ENCODE results near the gene ZNF565.
"Not testable (repeated sequence)": the region's sequence is repeated elsewhere in the genome, so short reads cannot be mapped to it uniquely, and the experiment has no call there.

ZNF565 gene

GRCh38 chr19:36214386-36215275 lies at the start of gene ZNF565, which contains the start of gene ZNF146:
ZNF565 (minus strand) TSS chr19:36214665; CDS start chr19:36201985, 12,680 bp downstream.
ZNF146 (plus strand) TSS chr19:36215106; CDS start chr19:36236441, 21,335 bp downstream.
- peak; percentile 99 for DNase-seq

GRCh38 chr19:36259211-36259610 lies 44.7 kb upstream of the ZNF565 start:
- DNase-seq: no peak

GRCh38 chr19:36258028-36258875 lies 43.8 kb upstream of the ZNF565 start:
- no peak for DNase-seq

- DNase-seq: peak; percentile 61
These were observed 43.0 kb upstream of the ZNF565 start for GRCh38 chr19:36257520-36257876.

GRCh38 chr19:36256853-36257519 lies 42.5 kb upstream of the ZNF565 start:
- no peak for DNase-seq

- no peak for DNase-seq
These were observed 41.6 kb upstream of the ZNF565 start for GRCh38 chr19:36256064-36256463.

- no peak for DNase-seq
These were observed 40.9 kb upstream of the ZNF565 start for GRCh38 chr19:36255316-36255715.

GRCh38 chr19:36254848-36255247 lies 40.4 kb upstream of the ZNF565 start:
- DNase-seq: no peak

GRCh38 chr19:36252047-36252446 lies 37.6 kb upstream of the ZNF565 start:
- no peak for DNase-seq

GRCh38 chr19:36246006-36246481 lies 31.6 kb upstream of the ZNF565 start:
- peak in 1 of 2 experiments; percentile 21 for DNase-seq

GRCh38 chr19:36245210-36246005 lies 30.9 kb upstream of the ZNF565 start:
- peak; percentile 66 to 69 for DNase-seq

- no peak for DNase-seq
These were observed 29.6 kb upstream of the ZNF565 start for GRCh38 chr19:36244066-36244465.

- no peak for DNase-seq
These were observed 22.5 kb upstream of the ZNF565 start for GRCh38 chr19:36236946-36237310.

- no peak for DNase-seq
These were observed 22.0 kb upstream of the ZNF565 start for GRCh38 chr19:36236304-36236945.

GRCh38 chr19:36233626-36234025 lies 19.2 kb upstream of the ZNF565 start:
- DNase-seq: not testable (repeated sequence)

GRCh38 chr19:36225219-36225892 lies 10.9 kb upstream of the ZNF565 start:
- no peak for DNase-seq

GRCh38 chr19:36222503-36222902 lies 8.0 kb upstream of the ZNF565 start:
- no peak for DNase-seq

- DNase-seq: no peak
These were observed 7.0 kb upstream of the ZNF565 start for GRCh38 chr19:36221474-36221873.

GRCh38 chr19:36215276-36216123 lies 1.0 kb upstream of the ZNF565 start:
- DNase-seq: peak; percentile 25 to 62

GRCh38 chr19:36212895-36213294 lies 1.6 kb downstream of the ZNF565 start:
- no peak for DNase-seq

All from NCI-H524 (cell line).